T-helper 1 cell treated with Interleukin-12 subunit alpha and Interleukin-12 subunit beta and Interleukin-4 antibody, amounts not matched to agents 30 ng/mL and 1 ng/mL, for 36 hours (primary cell): Measurements from ENCODE around the gene CDKL1. TPM values are rescaled to one million over a fixed set of nuclear protein-coding genes. Genes with fewer than 3 reads are reported as not detected.

Experiments used
- intact Hi-C: fragments of 100-400 bp; cut with micrococcal nuclease; formaldehyde crosslinking; loops from one replicate; pipeline ENCODE4 v1.15.1; 2024
- total RNA-seq: library from RNA; stranded (reverse); gene quantifications from 2 replicates; pipeline ENCODE4 v1.2.3, GENCODE V29; 2022

Gene CDKL1
- total RNA-seq, 1 donor from 2014 or later: 9.9 TPM

DNA sequence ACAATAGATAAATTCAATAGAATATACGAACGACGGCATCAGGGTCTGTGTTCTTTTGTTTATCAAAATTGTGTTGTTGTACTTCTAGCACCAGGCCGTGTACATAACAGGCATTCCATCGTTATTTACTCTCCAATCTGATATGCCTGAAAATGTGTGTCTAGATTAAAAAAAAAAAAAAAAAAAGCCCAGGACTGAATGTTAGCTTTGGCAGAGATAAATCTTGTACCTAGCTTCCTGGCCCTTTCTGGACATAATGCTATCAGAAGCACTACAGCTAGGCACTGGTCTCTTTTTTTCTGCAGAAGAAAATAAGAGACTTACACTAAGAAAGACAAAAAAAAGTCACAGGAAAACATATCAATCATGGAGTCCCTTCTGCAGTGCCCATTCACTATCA lies 37.0 kb downstream of the CDKL1 start:
- intact Hi-C loops: loop anchor here (5.0 kb wide), 3 partner anchors 463 to 1488 kb away; partner anchors contain the start of genes MGAT2 and RPL36AL

GRCh38 chr14:50357753-50358395 lies 38.8 kb downstream of the CDKL1 start:
- intact Hi-C loops: loop anchor here (2.0 kb wide), 1 partner anchor 29 kb away; no protein-coding TSS in a partner anchor

GRCh38 chr14:50357124-50357523 lies 39.6 kb downstream of the CDKL1 start:
- intact Hi-C loops: loop anchor here (2.0 kb wide), 1 partner anchor 28 kb away; no protein-coding TSS in a partner anchor

GRCh38 chr14:50356283-50356682 lies 40.4 kb downstream of the CDKL1 start:
- intact Hi-C loops: loop anchor here (2.0 kb wide), 1 partner anchor 27 kb away; no protein-coding TSS in a partner anchor

- intact Hi-C loops: loop anchor here (2.0 kb wide), 1 partner anchor 27 kb away; no protein-coding TSS in a partner anchor
Measured at GRCh38 chr14:50355692-50356091, 41.0 kb downstream of the CDKL1 start.

DNA sequence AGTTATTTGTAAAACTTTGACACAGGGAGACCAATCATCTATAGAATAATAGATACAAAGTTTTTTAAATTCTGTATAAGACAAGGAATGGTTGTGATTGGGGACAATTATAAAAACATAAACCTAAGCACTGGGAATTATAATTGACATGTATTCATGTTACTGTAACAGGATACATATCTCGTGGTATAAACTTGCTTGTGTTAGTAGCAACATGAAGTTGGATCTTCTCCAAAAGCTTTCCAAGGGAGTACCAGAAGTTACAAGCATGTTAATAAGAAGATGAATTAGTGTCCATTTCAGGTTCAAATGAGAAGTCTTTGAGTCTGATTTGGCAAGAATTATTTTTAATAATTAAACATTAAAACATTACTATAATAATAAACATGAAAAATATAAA lies 42.2 kb downstream of the CDKL1 start:
- intact Hi-C loops: no loop called here

GRCh38 chr14:50353126-50353525 lies 43.6 kb downstream of the CDKL1 start:
- intact Hi-C loops: no loop called here

- intact Hi-C loops: no loop called here
Measured at GRCh38 chr14:50352584-50352983, 44.1 kb downstream of the CDKL1 start.

GRCh38 chr14:50350975-50351374 lies 45.7 kb downstream of the CDKL1 start:
- intact Hi-C loops: no loop called here

- intact Hi-C loops: no loop called here
Measured at GRCh38 chr14:50348933-50349332, 47.7 kb downstream of the CDKL1 start.

GRCh38 chr14:50347521-50347920 lies 49.2 kb downstream of the CDKL1 start:
- intact Hi-C loops: no loop called here

- intact Hi-C loops: no loop called here
Measured at GRCh38 chr14:50345846-50346422, 50.7 kb downstream of the CDKL1 start.

DNA sequence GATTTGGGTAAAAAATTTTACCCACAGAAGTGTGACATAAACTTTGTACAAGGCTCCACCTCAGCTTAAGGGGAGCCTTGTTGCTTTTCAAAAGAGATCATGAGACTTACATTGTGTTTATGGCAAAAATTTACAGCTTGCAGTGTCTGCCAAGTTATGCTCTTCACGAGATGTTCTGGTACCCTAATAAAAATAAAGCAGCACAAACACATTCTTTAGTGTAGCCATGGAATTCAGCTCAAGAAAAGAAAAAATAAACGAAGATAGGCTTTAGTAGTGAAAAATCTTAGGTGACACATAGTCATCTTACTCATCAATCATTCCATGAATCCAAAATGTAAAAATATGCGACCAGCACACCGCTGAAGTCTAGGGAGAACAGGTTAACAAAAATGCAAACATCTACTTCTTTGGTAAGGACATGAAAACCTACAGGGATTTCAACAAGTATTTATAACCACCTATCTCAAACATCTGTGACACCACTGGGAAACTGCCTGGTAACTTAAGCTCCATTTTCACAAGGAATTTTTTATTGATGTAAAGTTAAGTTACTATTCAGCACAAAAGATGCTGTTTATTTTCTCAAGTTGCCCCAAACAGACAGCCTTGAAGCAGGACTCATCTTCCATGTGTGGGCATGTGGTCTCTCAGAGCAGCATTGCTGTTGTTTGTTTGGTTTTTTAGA lies 51.7 kb downstream of the CDKL1 start:
- intact Hi-C loops: loop anchor here (1.0 kb wide), 5 partner anchors 18 to 187 kb away; partner anchors contain the start of genes DMAC2L, L2HGDH and MAP4K5

DNA sequence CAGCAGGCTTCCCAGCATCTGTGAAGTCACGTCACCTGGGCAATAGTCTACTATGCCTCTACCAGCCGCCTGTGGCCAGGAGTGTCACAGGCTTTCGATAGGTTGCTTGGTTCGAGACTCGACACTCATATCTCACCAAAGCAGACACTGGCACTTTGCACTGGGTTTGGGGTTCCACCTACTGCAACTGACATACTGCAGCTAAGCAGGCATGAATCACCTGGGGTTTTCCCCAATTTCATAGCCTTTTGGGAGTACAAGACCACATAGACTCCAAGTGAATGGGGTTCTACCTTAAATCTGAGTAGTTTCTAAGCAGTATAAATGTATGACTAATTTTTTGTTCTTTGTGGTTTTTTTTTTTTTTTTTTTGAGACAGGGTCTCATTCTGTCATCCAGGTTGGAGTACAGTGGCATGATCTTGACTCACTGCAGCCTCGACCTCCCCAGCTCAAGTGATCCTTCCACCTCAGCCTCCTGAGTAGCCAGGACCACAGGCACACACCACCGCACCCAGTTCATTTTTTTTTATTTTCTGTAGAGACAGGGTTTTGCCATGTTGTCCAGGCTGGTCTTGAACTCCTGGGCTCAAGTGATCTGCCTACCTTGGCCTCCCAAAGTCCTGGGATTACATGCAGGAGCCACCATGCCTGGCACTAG lies 52.4 kb downstream of the CDKL1 start:
- intact Hi-C loops: loop anchor here (1.0 kb wide), 5 partner anchors 19 to 188 kb away; partner anchors contain the start of genes DMAC2L, L2HGDH and MAP4K5

DNA sequence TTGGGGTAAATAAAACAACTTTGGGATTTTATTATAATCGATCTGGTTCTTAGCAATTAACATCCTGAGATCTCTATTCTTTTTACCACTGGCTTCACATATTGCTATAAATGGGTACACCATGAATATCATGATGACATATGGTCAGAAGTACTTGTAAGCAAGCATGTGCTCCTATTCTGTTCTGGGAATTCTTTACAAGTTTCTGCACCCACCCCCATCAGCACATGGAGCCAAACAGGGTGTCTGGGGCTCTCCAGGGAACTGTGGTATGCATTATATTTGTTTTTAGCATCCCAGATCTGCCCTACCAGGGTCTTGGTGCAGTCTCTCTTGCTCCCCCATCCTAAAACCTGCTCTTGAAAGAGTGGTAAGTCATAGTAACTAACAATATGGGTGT lies 53.2 kb downstream of the CDKL1 start:
- intact Hi-C loops: no loop called here

DNA sequence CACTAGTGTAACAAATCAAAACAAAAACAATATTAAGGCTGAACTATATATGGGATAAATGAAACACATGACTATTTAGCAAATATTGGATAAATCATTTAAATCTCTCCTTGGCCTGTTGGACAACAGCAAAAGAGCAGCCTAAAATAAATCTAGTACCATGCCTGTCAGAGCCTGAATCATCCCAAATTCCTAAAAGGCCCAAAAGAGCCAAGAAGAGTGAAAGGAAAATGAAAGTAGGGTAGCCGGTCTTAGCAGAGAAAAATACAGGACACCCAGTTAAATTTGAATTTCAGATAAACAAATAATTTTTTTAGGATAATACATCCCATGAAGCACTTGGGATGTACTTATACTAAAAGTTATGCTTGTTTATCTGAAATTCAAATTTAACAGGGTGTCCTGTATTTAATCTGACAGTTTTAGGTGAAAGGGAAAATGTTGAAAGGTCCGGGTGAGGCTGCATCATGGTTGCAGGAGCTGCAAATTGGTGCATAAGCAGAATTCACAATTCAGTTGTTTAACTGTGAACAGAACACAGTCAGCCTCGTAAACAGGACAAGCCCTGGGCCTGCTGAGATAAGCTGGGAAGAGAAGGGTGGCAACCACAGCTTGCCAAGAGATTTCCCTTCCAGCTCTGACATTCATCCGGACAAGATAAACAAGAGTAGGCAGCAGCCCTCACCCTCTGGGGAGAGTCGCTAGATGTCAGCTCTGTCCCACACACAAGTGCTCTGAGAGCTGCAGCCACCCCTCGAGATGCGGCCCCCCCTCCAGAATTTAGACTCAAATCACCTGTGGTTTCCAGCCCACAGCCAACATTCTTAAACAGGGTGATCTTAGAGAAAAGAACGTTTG lies 54.2 kb downstream of the CDKL1 start:
- intact Hi-C loops: no loop called here

DNA sequence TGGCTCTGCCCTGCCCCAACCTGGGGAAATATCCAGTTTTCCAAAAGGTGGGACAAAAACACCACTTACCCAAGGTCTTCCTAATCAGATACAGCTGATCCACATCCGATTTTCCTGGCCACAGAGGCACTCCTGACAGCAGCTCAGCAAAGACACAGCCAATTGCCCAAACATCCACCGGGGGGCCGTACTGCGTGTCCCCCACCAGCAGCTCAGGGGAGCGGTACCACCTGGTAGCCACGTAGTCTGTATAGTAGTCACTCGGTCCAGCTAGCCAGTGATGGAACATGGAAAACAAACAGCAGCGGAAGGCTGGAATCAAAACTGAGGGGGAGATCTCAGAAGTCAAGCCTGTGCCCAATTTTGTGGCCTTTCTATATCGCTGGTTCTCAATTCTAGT lies 55.7 kb downstream of the CDKL1 start:
- intact Hi-C loops: no loop called here

DNA sequence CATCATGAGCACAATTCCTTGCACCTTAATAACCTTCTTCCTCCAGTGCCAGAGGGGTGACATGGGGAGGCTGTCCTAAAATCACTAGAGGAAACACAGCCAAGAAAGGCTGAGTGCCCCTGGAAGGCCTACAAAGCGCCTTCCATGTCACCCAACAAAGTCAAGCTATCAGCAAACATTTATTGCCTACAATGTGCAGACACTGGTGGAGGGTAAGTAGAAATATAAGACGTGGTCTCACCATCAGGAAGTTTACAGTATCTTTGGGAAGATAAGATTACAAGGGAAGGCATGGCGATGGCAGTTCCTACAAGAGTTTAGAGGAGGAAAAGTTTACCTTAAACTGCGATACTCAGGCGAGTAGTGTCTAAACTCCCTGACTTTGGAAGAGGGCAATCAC lies 56.6 kb downstream of the CDKL1 start:
- intact Hi-C loops: no loop called here

GRCh38 chr14:50339178-50339804 lies 57.4 kb downstream of the CDKL1 start:
- intact Hi-C loops: no loop called here

DNA sequence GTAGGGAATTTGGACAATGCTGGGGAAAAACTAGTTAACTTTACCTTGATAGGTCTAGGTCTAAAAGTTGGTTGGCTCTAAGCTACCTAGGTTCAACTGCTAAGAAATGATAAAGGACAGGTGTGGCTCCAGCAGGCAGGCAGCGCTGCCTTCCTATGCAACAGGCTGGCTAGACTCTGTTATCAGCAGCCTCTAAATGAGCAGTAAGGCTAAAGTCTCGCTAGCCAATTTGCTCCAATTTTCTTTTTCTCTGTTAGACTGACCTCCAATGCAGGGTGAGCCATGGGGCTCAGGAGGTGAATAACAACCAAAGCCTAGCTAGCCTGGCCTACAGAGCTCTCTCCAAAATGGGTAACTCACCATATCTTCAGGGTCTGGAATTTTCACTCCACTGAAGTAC lies 58.1 kb downstream of the CDKL1 start:
- intact Hi-C loops: no loop called here
